GM12872 (cell line): ENCODE measurements around the gene IGBP1.
A peak's percentile ranks its signal among the peaks of the same experiment; 100 is the strongest.

Source experiments
- CTCF ChIP-seq: IDR thresholded peaks from 3 replicates; pipeline ENCODE4 v1.5.1; 2011; ENCODE audit warnings: low read depth, mild to moderate bottlenecking, low read length, moderate library complexity; ENCODE audit not compliant: insufficient read depth

The IGBP1 gene

GRCh38 chrX:70196961-70197720 lies 63.9 kb downstream of the IGBP1 start:
- peak; percentile 62 for TF ChIP-seq CTCF

GRCh38 chrX:70201732-70202131 lies 68.5 kb downstream of the IGBP1 start:
- TF ChIP-seq CTCF = no peak

- TF ChIP-seq CTCF = no peak
Measured at GRCh38 chrX:70208479-70208878, 75.2 kb downstream of the IGBP1 start.
